Measurements from ENCODE around the gene ITGB3BP.
A peak's percentile ranks its signal among the peaks of the same experiment; 100 is the strongest.
"Not testable (repeated sequence)": the region's sequence is repeated elsewhere in the genome, so short reads cannot be mapped to it uniquely, and the experiment has no call there.

ITGB3BP gene

GRCh38 chr1:63522891-63523728 is at the start of gene ITGB3BP, which contains the start of gene EFCAB7:
ITGB3BP (minus strand) TSS chr1:63523225; CDS start chr1:63523133, 92 bp downstream.
EFCAB7 (plus strand) TSS chr1:63523525; CDS start chr1:63525573, 2,048 bp downstream.
- H3K4me3 ChIP-seq (replicated peaks; ENCODE audit: low read depth, low read length) = peak within 1 kb of the TSS; percentile 76
- TF ChIP-seq CTCF (IDR thresholded peaks at IDR 0.05; ENCODE audit: low read depth, low read length, missing control alignments) = no peak
- DNase-seq (ENCODE audit: extremely low read depth, low read depth) = peak; percentile 91

GRCh38 chr1:63572686-63573085 is 49.7 kb upstream of the ITGB3BP start:
- DNase-seq (ENCODE audit: extremely low read depth, low read depth); H3K4me3 ChIP-seq (replicated peaks; ENCODE audit: low read depth, low read length): not testable (repeated sequence)

- no peak for TF ChIP-seq CTCF (IDR thresholded peaks at IDR 0.05; ENCODE audit: low read depth, low read length, missing control alignments)
- DNase-seq (ENCODE audit: extremely low read depth, low read depth) = no peak
- H3K4me3 ChIP-seq (replicated peaks; ENCODE audit: low read depth, low read length) = no peak overlapping the region
These were observed 46.8 kb upstream of the ITGB3BP start for GRCh38 chr1:63569640-63570316.

- no peak for DNase-seq (ENCODE audit: extremely low read depth, low read depth)
- TF ChIP-seq CTCF (IDR thresholded peaks at IDR 0.05; ENCODE audit: low read depth, low read length, missing control alignments) = no peak
- H3K4me3 ChIP-seq (replicated peaks; ENCODE audit: low read depth, low read length) = no peak overlapping the region
These were observed 46.0 kb upstream of the ITGB3BP start for GRCh38 chr1:63569068-63569467.

GRCh38 chr1:63563745-63564144 is 40.7 kb upstream of the ITGB3BP start:
- no peak for DNase-seq (ENCODE audit: extremely low read depth, low read depth)
- H3K4me3 ChIP-seq (replicated peaks; ENCODE audit: low read depth, low read length) = no peak overlapping the region
- TF ChIP-seq CTCF (IDR thresholded peaks at IDR 0.05; ENCODE audit: low read depth, low read length, missing control alignments) = no peak

GRCh38 chr1:63559357-63559756 is 36.3 kb upstream of the ITGB3BP start:
- no peak for TF ChIP-seq CTCF (IDR thresholded peaks at IDR 0.05; ENCODE audit: low read depth, low read length, missing control alignments)
- H3K4me3 ChIP-seq (replicated peaks; ENCODE audit: low read depth, low read length) = no peak overlapping the region
- no peak for DNase-seq (ENCODE audit: extremely low read depth, low read depth)

GRCh38 chr1:63557365-63557987 is 34.5 kb upstream of the ITGB3BP start:
- H3K4me3 ChIP-seq (replicated peaks; ENCODE audit: low read depth, low read length) = no peak overlapping the region
- DNase-seq (ENCODE audit: extremely low read depth, low read depth) = peak; percentile 33
- TF ChIP-seq CTCF (IDR thresholded peaks at IDR 0.05; ENCODE audit: low read depth, low read length, missing control alignments) = peak; percentile 66

All from HFF-Myc (cell line).